ENCODE data around the gene ASPDH. TPM values are rescaled to one million over a fixed set of nuclear protein-coding genes. Genes with fewer than 3 reads are reported as not detected.

ASPDH gene
- total RNA-seq, 1 experiment from 2014 or later: not detected

- DNase-seq (ENCODE audit: low read depth): no peak
Observed at GRCh38 chr19:50496189-50497021, 17.3 kb downstream of the ASPDH start.

- DNase-seq (ENCODE audit: low read depth): no peak
Observed at GRCh38 chr19:50495020-50495531, 18.6 kb downstream of the ASPDH start.

- no peak for DNase-seq (ENCODE audit: low read depth)
Observed at GRCh38 chr19:50494186-50495019, 19.3 kb downstream of the ASPDH start.

- no peak for DNase-seq (ENCODE audit: low read depth)
Observed at GRCh38 chr19:50493171-50493570, 20.5 kb downstream of the ASPDH start.

GRCh38 chr19:50492303-50493052 is 21.2 kb downstream of the ASPDH start:
- no peak for DNase-seq (ENCODE audit: low read depth)

- no peak for DNase-seq (ENCODE audit: low read depth)
Observed at GRCh38 chr19:50490991-50491472, 22.7 kb downstream of the ASPDH start.

- DNase-seq (ENCODE audit: low read depth): no peak
Observed at GRCh38 chr19:50490411-50490811, 23.3 kb downstream of the ASPDH start.

GRCh38 chr19:50489461-50490011 is 24.2 kb downstream of the ASPDH start:
- no peak for DNase-seq (ENCODE audit: low read depth)

- no peak for DNase-seq (ENCODE audit: low read depth)
Observed at GRCh38 chr19:50488389-50489194, 25.1 kb downstream of the ASPDH start.

GRCh38 chr19:50486823-50487515 is 26.7 kb downstream of the ASPDH start:
- DNase-seq (ENCODE audit: low read depth): peak; percentile 48

- DNase-seq (ENCODE audit: low read depth): no peak
Observed at GRCh38 chr19:50485284-50485955, 28.3 kb downstream of the ASPDH start.

GRCh38 chr19:50482916-50483315 is 30.8 kb downstream of the ASPDH start:
- DNase-seq (ENCODE audit: low read depth): no peak

GRCh38 chr19:50482271-50482855 is 31.4 kb downstream of the ASPDH start:
- no peak for DNase-seq (ENCODE audit: low read depth)

GRCh38 chr19:50481351-50482149 is 32.2 kb downstream of the ASPDH start:
- no peak for DNase-seq (ENCODE audit: low read depth)

GRCh38 chr19:50480281-50481111 is 33.2 kb downstream of the ASPDH start:
- no peak for DNase-seq (ENCODE audit: low read depth)

- no peak for DNase-seq (ENCODE audit: low read depth)
Observed at GRCh38 chr19:50479761-50480251, 33.9 kb downstream of the ASPDH start.
